ENCODE measurements around the gene KIF21A.
A peak's percentile ranks its signal among the peaks of the same experiment; 100 is the strongest.

KIF21A gene

GRCh38 chr12:39435531-39435930, 7.4 kb downstream of the KIF21A start:
- DNase-seq (ENCODE audit: low spot score), result no peak

DNA sequence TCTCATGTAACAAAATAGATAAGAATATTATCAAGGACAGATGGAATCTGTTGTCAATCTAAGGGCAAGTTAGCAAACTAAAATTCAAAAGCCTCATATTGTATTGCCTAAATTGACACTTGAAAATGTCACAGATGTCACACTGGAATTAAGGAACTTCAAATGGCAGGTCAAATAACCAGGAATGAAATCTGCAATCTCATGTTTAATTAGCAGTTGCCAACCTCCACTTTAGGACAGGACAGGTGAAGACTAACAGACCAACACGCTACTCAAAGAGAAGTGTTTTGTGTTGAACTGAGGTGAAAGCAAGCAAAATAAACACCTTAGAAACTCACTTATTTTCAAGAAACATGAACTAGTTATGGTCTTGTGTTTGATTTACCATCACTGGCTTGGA, 11.1 kb downstream of the KIF21A start:
- no peak for DNase-seq (ENCODE audit: low spot score)

GRCh38 chr12:39431002-39431796, 11.7 kb downstream of the KIF21A start:
- DNase-seq (ENCODE audit: low spot score), result no peak

GRCh38 chr12:39429809-39430208, 13.1 kb downstream of the KIF21A start:
- no peak for DNase-seq (ENCODE audit: low spot score)

DNA sequence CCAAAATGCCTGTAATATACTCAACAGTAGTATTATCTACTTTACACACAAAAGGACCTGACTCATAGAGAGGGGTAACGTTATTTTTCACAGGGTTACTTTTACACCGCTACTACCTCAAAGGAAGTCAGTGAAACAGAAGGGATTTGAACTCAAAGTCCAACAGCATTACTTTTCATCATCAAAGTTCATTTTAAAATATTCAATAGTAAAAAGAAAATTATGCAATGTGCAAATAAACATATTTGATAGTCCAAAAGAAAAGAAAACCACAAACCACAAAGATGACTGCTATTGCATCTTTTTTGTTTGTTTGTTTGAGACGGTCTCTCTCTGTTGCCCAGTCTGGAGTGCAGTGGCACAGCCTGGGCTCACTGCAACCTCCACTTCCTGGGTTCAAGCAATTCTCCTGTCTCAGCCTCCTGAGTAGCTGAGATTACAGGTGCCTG, 15.5 kb downstream of the KIF21A start:
- no peak for DNase-seq (ENCODE audit: low spot score)

- DNase-seq (ENCODE audit: low spot score), result no peak
These were observed 16.2 kb downstream of the KIF21A start for GRCh38 chr12:39426636-39427240.

GRCh38 chr12:39420043-39420442, 22.9 kb downstream of the KIF21A start:
- no peak for DNase-seq (ENCODE audit: low spot score)

DNA sequence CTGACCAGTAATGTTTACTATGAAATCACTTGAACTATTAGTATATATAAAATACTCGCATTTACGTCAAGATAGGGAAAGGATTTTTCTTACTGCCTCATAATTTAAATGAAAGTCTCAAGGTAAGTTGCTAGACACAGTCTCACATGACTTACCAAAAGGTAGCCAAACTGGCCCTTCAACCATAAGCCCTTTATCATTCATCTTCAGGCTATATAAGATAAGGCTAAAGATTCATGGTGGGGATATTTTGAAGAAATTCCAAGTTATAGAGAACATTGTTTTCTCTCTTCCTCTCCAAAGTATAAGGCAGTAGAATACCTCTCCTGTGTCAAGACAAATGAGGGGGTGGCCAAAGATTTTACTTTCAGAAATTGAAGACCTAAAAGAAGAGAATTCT, 23.4 kb downstream of the KIF21A start:
- no peak for DNase-seq (ENCODE audit: low spot score)

GRCh38 chr12:39417916-39418315, 25.0 kb downstream of the KIF21A start:
- no peak for DNase-seq (ENCODE audit: low spot score)

DNA sequence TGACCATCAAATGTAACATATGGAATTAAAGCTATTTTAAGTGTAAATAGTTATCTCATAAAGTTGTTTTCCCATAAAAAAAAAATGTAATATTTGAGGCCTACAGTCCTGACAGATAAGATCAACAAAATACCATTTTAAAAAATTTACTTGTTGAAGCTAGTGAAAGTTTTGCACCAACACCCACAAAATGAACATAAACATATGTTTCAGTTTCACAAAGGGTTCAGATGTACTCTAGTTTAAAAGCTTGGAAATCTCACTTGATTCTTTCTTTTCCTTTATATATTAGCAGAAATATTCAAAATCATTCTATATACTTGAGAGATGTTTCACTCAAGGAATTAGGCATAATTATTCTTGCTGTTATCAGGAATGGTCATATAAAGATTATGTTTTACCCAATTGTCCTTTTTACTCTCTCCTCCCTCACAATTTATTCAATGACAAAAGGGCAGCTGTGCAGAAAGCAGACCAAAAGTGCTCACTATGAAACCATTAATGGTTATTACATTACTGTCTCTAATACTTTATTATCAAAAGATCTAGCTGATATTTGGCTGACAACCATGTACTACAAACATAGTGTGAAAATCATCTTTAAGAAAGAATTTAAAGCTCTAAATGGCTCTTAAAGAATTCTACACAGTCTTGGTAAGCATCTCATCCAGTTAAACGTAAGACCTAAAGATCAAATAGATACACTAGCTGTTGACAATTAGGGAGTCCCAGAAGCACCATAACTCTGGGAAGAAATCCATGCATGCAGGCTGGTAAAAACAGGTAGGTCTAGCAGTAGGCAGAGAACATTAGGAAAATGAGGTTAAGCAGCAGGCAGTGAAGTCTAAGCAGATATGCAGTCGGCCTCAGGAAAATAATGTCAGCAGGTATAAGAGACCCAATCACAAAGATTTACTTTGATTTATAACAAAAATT, 28.8 kb downstream of the KIF21A start:
- no peak for DNase-seq (ENCODE audit: low spot score)

DNA sequence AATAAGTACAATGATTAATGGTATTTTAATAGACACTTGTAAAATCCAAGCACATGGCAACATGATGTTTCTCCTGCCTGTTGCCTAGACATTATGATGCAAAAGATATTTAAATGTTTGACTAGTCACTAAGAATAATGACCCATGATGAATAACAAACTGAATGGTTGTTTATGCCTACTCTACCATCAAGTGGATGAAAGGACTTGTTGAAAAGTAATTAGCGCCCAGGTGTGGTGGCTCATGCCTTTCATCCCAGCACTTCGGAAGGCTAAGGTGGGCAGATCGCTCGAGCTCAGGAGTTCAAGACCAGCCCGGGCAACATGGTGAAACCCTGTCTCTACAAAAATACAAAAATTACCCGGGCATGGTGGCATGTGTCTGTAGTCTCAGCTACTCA, 30.7 kb downstream of the KIF21A start:
- DNase-seq (ENCODE audit: low spot score), result no peak

DNA sequence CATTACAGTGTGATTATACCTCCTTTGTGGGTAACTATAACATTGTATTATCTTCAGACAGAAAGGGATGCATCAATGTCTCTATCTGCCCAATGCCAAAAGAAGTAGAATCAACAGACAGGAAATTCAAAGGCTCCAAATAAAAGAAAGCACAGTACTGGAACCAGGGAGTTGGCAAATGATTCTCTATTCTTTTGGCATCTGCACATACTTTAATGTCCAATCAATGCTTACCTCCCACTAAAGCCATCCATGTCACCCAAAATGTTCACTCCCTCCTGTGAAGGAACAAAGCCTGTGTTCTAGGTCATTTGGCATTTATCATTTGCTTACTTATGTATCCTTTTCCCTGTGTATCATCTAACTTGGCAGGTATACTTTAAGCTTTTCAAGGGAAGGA, 36.7 kb downstream of the KIF21A start:
- peak; percentile 66 for DNase-seq (ENCODE audit: low spot score)

- DNase-seq (ENCODE audit: low spot score), result peak; percentile 41
These were observed 37.3 kb downstream of the KIF21A start for GRCh38 chr12:39405580-39405979.

- DNase-seq (ENCODE audit: low spot score), result no peak
These were observed 38.9 kb downstream of the KIF21A start for GRCh38 chr12:39404000-39404399.

DNA sequence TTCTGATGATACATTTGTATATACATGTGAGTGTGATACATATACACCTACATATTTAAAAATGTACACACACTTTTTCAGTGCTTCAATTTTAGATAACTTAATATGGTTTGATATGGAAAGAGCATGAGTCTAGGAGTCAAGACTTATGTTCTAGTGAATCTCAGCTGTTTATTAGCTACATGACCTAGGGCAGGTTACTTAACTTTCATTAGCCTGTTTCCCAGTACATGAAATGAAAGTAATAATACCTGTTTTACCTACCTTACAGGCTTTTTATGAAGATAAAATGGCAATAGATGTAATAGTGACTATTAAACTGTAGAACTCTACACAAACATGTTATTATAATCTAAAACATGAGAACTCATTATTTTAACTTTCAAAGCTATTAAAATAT, 39.5 kb downstream of the KIF21A start:
- DNase-seq (ENCODE audit: low spot score), result no peak

- DNase-seq (ENCODE audit: low spot score), result no peak
These were observed 40.0 kb downstream of the KIF21A start for GRCh38 chr12:39402922-39403321.

DNA sequence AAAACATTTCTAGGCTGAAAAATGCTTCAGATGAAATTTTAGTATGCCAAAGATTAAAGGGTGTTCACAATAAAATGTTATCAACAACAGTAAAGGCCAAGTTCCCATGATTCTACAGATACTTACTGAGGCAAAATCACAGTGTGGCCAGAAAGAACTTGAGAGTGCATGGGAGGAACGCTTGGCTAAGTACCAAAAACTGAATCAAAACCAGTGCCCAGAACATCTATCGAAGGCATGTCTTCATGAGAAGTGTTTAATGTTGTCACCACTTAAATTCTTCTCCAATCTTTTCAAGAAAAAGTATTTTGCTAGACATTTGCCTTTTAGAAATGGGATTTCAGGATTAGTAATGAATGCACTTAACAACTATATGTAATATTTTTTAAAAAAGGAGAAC, 41.5 kb downstream of the KIF21A start:
- no peak for DNase-seq (ENCODE audit: low spot score)

- DNase-seq (ENCODE audit: low spot score), result no peak
These were observed 47.1 kb downstream of the KIF21A start for GRCh38 chr12:39395866-39396265.

GRCh38 chr12:39393890-39394289, 49.0 kb downstream of the KIF21A start:
- peak; percentile 22 for DNase-seq (ENCODE audit: low spot score)

DNA sequence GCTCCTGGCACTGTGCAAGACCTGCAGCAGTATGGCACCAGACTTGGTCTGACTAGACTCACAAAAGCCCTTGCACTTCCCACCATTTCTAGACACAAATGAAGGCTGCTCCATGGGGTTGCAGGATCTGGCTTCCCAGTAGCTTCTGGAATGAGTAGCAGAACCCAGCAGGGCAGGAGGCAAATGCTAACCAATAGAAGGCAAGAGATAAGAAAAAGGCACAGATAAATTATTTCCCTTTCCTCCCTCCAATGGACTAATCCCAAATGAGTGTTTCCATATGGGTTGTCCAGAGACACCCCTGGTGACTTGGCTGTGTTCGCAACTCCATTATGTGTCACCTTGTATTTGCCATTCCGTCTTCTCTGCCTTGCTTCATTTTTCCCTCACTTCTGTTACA, 49.7 kb downstream of the KIF21A start:
- no peak for DNase-seq (ENCODE audit: low spot score)

- DNase-seq (ENCODE audit: low spot score), result no peak
These were observed 50.6 kb downstream of the KIF21A start for GRCh38 chr12:39392154-39392925.

DNA sequence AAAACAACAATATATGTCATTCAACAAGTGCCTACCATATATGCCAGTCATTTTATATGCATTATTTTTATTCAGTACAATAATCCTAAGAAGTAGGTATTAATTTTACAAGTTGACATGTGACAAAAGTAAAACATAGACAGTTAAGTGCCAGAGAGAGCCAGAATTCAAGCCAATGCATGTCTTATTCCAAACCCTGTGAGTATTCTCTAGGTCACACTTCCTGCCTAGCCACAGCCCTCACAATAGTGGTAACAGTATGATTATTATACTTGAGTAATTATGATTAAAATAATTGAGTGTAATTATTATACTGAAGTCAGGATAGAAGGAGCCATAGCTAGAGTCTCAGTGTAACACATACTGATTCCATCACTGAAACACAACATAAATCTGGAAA, 52.2 kb downstream of the KIF21A start:
- no peak for DNase-seq (ENCODE audit: low spot score)
